K562 (cell line): ENCODE data around the gene ABCB6. TPM values are rescaled to one million over a fixed set of nuclear protein-coding genes. Genes with fewer than 3 reads are reported as not detected.

Experiments
- ATAC-seq: fragments of 200-7000 bp; cut with Tn5 transposase; 3 replicates; pipeline ENCODE4 v1.9.1; 2020; ENCODE audit warnings: moderate library complexity
- BruUV-seq: library from RNA; stranded (reverse); fragments of 400-500 nt; replicated peaks from 2 replicates; lab custom pipeline; 2021; lab: Mats Ljungman, UMichigan
- CTCF ChIA-PET: fragments of 300-600 bp; formaldehyde crosslinking; extraction: SDS; loops from one replicate; lab custom pipeline; 2021; ENCODE audit warnings: low intra/inter-chr PET ratio; lab: Yijun Ruan, JAX
- POLR2A ChIA-PET: fragments of 300-600, 350-650 bp; sonication (Branson Sonifier 250); formaldehyde crosslinking; extraction: SDS; loops from one replicate; lab custom pipeline; 2021; ENCODE audit warnings: antibody characterized with exemption, inconsistent platforms; lab: Yijun Ruan, JAX
- DNase-seq, 4 experiments: peaks; one replicate each; pipeline versions ENCODE4 v3.0.0 to v3.0.0-alpha.2; 2011 to 2018; ENCODE audit warnings: low spot score in 3 of 4, mixed read lengths in 3 of 4; ENCODE audit errors: extremely low read depth in 1 of 4
- FAIRE-seq: peaks from 2 replicates; lab custom pipeline; 2011; peaks lifted over from hg19 to GRCh38; lab: Jason Lieb, UNC
- H2AFZ ChIP-seq: 2 replicates; pipeline ENCODE4 v1.6.0; 2011; ENCODE audit warnings: low read depth, low read length, control low read depth, inconsistent platforms
- H3K27ac ChIP-seq: fragments of 200-600 bp; 3 replicates; pipeline ENCODE4 v1.8.0; 2011; ENCODE audit warnings: low read depth, mild to moderate bottlenecking, control low read depth, inconsistent platforms, low read length, moderate library complexity, mixed read lengths; ENCODE audit errors: extremely low read depth
- H3K27me3 ChIP-seq, 2 experiments: fragments of 300-600 bp in 1 of 2; 2 replicates in 1 of 2; 3 replicates in 1 of 2; pipeline versions ENCODE4 v1.6.0 to v1.8.0; 2011; ENCODE audit warnings: inconsistent platforms in 2 of 2, low read length in 2 of 2, mild to moderate bottlenecking in 1 of 2, mixed read lengths in 1 of 2, moderate library complexity in 1 of 2; ENCODE audit not compliant: control insufficient read depth in 2 of 2, insufficient read depth in 2 of 2
- H3K36me3 ChIP-seq: fragments of 300-600 bp; 3 replicates; pipeline ENCODE4 v1.8.0; 2011; ENCODE audit warnings: mild to moderate bottlenecking, low read length, inconsistent platforms; ENCODE audit not compliant: control insufficient read depth, insufficient read depth
- H3K4me1 ChIP-seq, 2 experiments: fragments of 200-600 bp in 1 of 2; replicated peaks in 1 of 2; 2 replicates in 1 of 2; 3 replicates in 1 of 2; pipeline versions ENCODE4 v1.5.1 to v1.8.0; 2011; ENCODE audit warnings: inconsistent platforms in 2 of 2, low read length in 2 of 2, mild to moderate bottlenecking in 1 of 2, mixed read lengths in 1 of 2, moderate library complexity in 1 of 2; ENCODE audit not compliant: control insufficient read depth in 2 of 2, insufficient read depth in 2 of 2
- H3K4me2 ChIP-seq: 2 replicates; pipeline ENCODE4 v1.6.1; 2011; ENCODE audit warnings: low read length, control low read depth, inconsistent platforms, mixed read lengths; ENCODE audit not compliant: insufficient read depth
- H3K4me3 ChIP-seq: fragments of 200-600 bp; sonication (generic), shearing (Covaris generic); 2 replicates; pipeline ENCODE4 v1.5.1; 2016; ENCODE audit warnings: control low read depth, inconsistent platforms
- H3K79me2 ChIP-seq: fragments of 200-600 bp; 3 replicates; pipeline ENCODE4 v1.8.0; 2011; ENCODE audit warnings: low read length, inconsistent platforms; ENCODE audit not compliant: control insufficient read depth, insufficient read depth
- H3K9ac ChIP-seq, 2 experiments: 2 replicates each; pipeline versions ENCODE4 v1.6.0 to v1.6.1; 2011; ENCODE audit warnings: low read depth in 2 of 2, low read length in 2 of 2, control low read depth in 1 of 2, inconsistent platforms in 1 of 2, mild to moderate bottlenecking in 1 of 2, mixed read lengths in 1 of 2; ENCODE audit not compliant: insufficient read depth in 1 of 2
- H3K9me1 ChIP-seq: one replicate; pipeline ENCODE4 v1.6.0; 2011; ENCODE audit warnings: inconsistent platforms, mild to moderate bottlenecking, low read length, moderate library complexity; ENCODE audit not compliant: control insufficient read depth, insufficient read depth
- H3K9me3 ChIP-seq: replicated peaks from 2 replicates; pipeline ENCODE4 v1.5.1; 2011; ENCODE audit warnings: low read depth, low read length, inconsistent platforms; ENCODE audit not compliant: control insufficient read depth, insufficient read depth
- H4K20me1 ChIP-seq: replicated peaks from 2 replicates; pipeline ENCODE4 v1.6.1; 2011; ENCODE audit warnings: low read length, inconsistent platforms, mixed read lengths; ENCODE audit not compliant: control insufficient read depth, insufficient read depth
- BCOR ChIP-seq: fragments of 450-650 bp; IDR thresholded peaks from 2 replicates; pipeline ENCODE4 v1.6.1; 2016
- CEBPZ ChIP-seq: fragments of 150-350 bp; IDR thresholded peaks from 2 replicates; pipeline ENCODE4 v1.6.1; 2014; ENCODE audit warnings: low read depth, mild to moderate bottlenecking, low read length, borderline replicate concordance
- COPS2 ChIP-seq: fragments of 450-650 bp; conservative IDR thresholded peaks from 2 replicates; pipeline ENCODE4 v1.6.1; 2016; ENCODE audit warnings: mild to moderate bottlenecking, moderate library complexity
- EWSR1 ChIP-seq: fragments of 450-650 bp; IDR thresholded peaks from 2 replicates; pipeline ENCODE4 v1.6.1; 2018; ENCODE audit warnings: borderline replicate concordance, mild to moderate bottlenecking, low read depth, moderate library complexity; ENCODE audit not compliant: partially characterized antibody
- HNRNPK ChIP-seq: fragments of 200-400 bp; formaldehyde crosslinking; IDR thresholded peaks from one replicate; pipeline ENCODE4 v1.6.1; 2018; ENCODE audit warnings: mild to moderate bottlenecking, low read depth, low read length; ENCODE audit not compliant: poor library complexity, severe bottlenecking
- KAT7 ChIP-seq: sonication (generic); formaldehyde crosslinking; IDR thresholded peaks from 2 replicates; pipeline ENCODE4 v1.8.0; 2022; ENCODE audit warnings: missing genetic modification reagents, mild to moderate bottlenecking, borderline replicate concordance
- KDM1A ChIP-seq, 2 experiments: fragments of 450-650 bp; IDR thresholded peaks; 2 replicates each; pipeline ENCODE4 v1.6.1; 2016; ENCODE audit warnings: mild to moderate bottlenecking in 2 of 2
- MED1 ChIP-seq: sonication (generic); formaldehyde crosslinking; IDR thresholded peaks from 2 replicates; pipeline ENCODE4 v1.8.1; 2023; ENCODE audit warnings: missing genetic modification reagents, borderline replicate concordance
- ZNF77 ChIP-seq: fragments of 250-450 bp; sonication (Bioruptor Pico); IDR thresholded peaks from 2 replicates; pipeline ENCODE4 v1.5.0; 2020
- WGBS: fragments of 100-300 bp; shearing (Covaris generic); methylation state at CpG from one replicate; pipeline ENCODE4 v1.1.6; 2016; ENCODE audit warnings: low coverage, mixed read lengths; ENCODE audit not compliant: insufficient coverage; ENCODE audit errors: missing lambda C conversion rate; 5-methylcytosine and 5-hydroxymethylcytosine counted together
- in situ Hi-C: fragments of 300-500 bp; cut with MboI; formaldehyde crosslinking; loops from 4 replicates; pipeline ENCODE4 v1.15.0; 2018; ENCODE audit warnings: inconsistent platforms, mixed read lengths
- intact Hi-C: fragments of 100-400 bp; cut with micrococcal nuclease; formaldehyde crosslinking; loops from 2 replicates; pipeline ENCODE4 v1.14.2; 2022
- polyA plus RNA-seq, 8 experiments: library from polyadenylated mRNA; depleted of rRNA in 4 of 8; stranded (reverse) in 5 of 8; unstranded in 3 of 8; fragments of >200 nt; fragmentation: Nextera tagmentation in 2 of 8; fragmentation: Illumina TruSeq in 1 of 8; extraction: Ambion mirVana in 2 of 8; extraction: Trizol in 1 of 8; gene quantifications; 2 replicates each; pipeline versions ENCODE4 v1.2.1 to v1.2.3, GENCODE V29; 2011 to 2014; ENCODE audit warnings: inconsistent platforms in 1 of 8, missing spikeins in 1 of 8
- total RNA-seq, 7 experiments: library from RNA; depleted of rRNA in 6 of 7; stranded (reverse); fragments of >200 nt in 6 of 7; fragmentation: Illumina TruSeq in 2 of 7; extraction: Trizol in 2 of 7; gene quantifications; 2 replicates each; pipeline versions ENCODE4 v1.2.1 to v1.2.3, GENCODE V29; 2011 to 2021; ENCODE audit warnings: low replicate concordance in 1 of 7
- TF ChIP-seq, protein P1 (sequence below): fragments of 450-650 bp; formaldehyde crosslinking; IDR thresholded peaks from 2 replicates; pipeline ENCODE4 v1.4.0; 2020; ENCODE audit warnings: mild to moderate bottlenecking, moderate library complexity

ABCB6 gene
- total and polyA plus RNA-seq, 9 of the 15 experiments (the other 6 are each of a cell fraction or from before 2014, with no cell fraction given), result 3.7 to 29.8 (median 16.8) TPM

- H4K20me1 ChIP-seq, result no peaks in the 10 kb centered on the region
- H3K9me3 ChIP-seq, result no peaks in the 10 kb centered on the region
- H3K9me1 ChIP-seq, result no peaks in the 10 kb centered on the region
- H3K4me3 ChIP-seq, result no peak overlapping the region
- 40% methylated on average over 7 of the region's 10 CpGs for WGBS
- H3K79me2 ChIP-seq, result no peaks in the 10 kb centered on the region
- ATAC-seq (no peak), DNase-seq (no peak), FAIRE-seq (no peak)
- no peaks in the 10 kb centered on the region for H3K36me3 ChIP-seq
- no peak overlapping the region for H2AFZ ChIP-seq
- peaks cover 6 to 8% of the 10 kb centered on the region in 2 experiments; a peak in 4 of 5 replicates for H3K4me1 ChIP-seq
- H3K9ac ChIP-seq, result no peak overlapping the region
- H3K4me2 ChIP-seq, result no peak overlapping the region
- CTCF ChIA-PET, result no interaction called here
- in situ Hi-C loops, result no loop called here
- H3K27ac ChIP-seq, result no peak overlapping the region
- no peaks in the 10 kb centered on the region for H3K27me3 ChIP-seq
- intact Hi-C loops, result no loop called here
- BruUV-seq, result no TSS peak
- POLR2A ChIA-PET, result interaction anchor here (1.3 kb wide), 1 partner anchor 12 kb away, joined by 3 read pairs; no protein-coding TSS in a partner anchor
- TF ChIP-seq, protein P1, sequence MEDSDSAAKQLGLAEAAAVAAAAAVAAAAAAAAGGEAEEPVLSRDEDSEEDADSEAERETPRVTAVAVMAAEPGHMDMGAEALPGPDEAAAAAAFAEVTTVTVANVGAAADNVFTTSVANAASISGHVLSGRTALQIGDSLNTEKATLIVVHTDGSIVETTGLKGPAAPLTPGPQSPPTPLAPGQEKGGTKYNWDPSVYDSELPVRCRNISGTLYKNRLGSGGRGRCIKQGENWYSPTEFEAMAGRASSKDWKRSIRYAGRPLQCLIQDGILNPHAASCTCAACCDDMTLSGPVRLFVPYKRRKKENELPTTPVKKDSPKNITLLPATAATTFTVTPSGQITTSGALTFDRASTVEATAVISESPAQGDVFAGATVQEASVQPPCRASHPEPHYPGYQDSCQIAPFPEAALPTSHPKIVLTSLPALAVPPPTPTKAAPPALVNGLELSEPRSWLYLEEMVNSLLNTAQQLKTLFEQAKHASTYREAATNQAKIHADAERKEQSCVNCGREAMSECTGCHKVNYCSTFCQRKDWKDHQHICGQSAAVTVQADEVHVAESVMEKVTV (CRISPR knock-in tag), result no peak
- TF ChIP-seq BCOR (peak; percentile 65; the same call in 1 of the 2 replicates), ZNF77 (no peak), KDM1A (IDR thresholded peaks at IDR 0.05) (0 out of 4 replicates have a peak, but pooled peaks have one; percentile 11 to 24), MED1 (no peak), KAT7 (CRISPR knock-in tag) (no peak), COPS2 (no peak), HNRNPK (no peak), CEBPZ (no peak), EWSR1 (no peak)
Measured at GRCh38 chr2:219165058-219165911, 53.5 kb downstream of the ABCB6 start.
